ENCODE data around the gene CHMP2A.

DNA sequence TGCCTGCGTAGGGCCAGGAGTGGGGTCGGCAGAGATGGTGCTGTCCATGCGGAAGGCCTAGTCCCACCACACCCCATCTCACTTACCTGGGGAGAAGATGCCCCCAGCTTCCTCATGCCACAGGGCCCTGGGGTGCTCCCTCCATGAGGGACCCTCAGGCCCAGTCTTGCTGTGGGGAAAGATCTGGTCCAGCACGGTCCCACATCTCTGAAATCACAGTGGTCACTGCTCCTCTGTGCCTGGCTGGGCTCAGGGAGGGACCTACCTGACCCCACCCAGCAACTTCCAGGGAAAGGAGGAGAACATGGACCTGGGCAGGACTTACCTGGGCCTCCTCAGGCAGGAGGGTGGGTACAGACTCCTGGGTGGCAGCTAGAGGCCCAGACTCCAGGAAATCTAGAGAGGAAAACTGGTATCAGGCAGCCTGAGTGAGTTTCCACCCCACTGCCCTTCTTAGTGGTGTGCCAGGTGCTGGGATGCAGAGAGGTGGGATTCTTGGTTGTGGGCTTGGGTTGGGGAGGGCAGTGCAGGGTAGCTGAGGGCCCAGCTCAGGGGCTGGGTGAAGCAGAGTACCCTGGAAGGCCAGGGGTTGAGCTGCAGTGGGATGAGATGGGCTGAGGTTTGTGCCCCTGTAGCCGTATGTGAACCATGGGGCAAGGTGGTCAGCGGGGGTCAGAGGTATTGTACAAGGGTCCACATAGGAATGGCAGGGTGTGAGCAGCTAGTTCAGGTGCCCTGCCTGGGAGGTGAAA lies 14.5 kb upstream of the CHMP2A start:
- TF ChIP-seq CTCF (conservative IDR thresholded peaks at IDR 0.05; ENCODE audit: low read length) (no peak), EZH2phosphoT487 (IDR thresholded peaks at IDR 0.05; ENCODE audit: borderline replicate concordance) (no peak)

All from Loucy (cell line).